Stimulated activated naive CD4-positive, alpha-beta T cell (primary cell): Measurements from ENCODE around the gene UBR2.

Source experiments
- DNase-seq, 6 experiments: peaks; one replicate each; lab custom pipeline; 2025; lab: John Stamatoyannopoulos, UW

The UBR2 gene

GRCh38 chr6:42563697-42564505 is at the start of gene UBR2:
UBR2 (plus strand) TSS chr6:42564029; CDS start chr6:42564320, 291 bp downstream.
- peak; percentile 79 to 94 (median 92) for DNase-seq

GRCh38 chr6:42514745-42515144 is 49.1 kb upstream of the UBR2 start:
- no peak for DNase-seq

GRCh38 chr6:42519779-42520178 is 44.0 kb upstream of the UBR2 start:
- no peak for DNase-seq

GRCh38 chr6:42520786-42521607 is 42.8 kb upstream of the UBR2 start:
- no peak for DNase-seq

GRCh38 chr6:42522036-42522435 is 41.8 kb upstream of the UBR2 start:
- DNase-seq, result no peak

- DNase-seq, result no peak
These were observed 40.7 kb upstream of the UBR2 start for GRCh38 chr6:42522942-42523814.

GRCh38 chr6:42525206-42525605 is 38.6 kb upstream of the UBR2 start:
- DNase-seq, result no peak

GRCh38 chr6:42526616-42527015 is 37.2 kb upstream of the UBR2 start:
- DNase-seq, result no peak

- DNase-seq, result no peak
These were observed 36.6 kb upstream of the UBR2 start for GRCh38 chr6:42527204-42527603.

GRCh38 chr6:42530296-42530695 is 33.5 kb upstream of the UBR2 start:
- no peak for DNase-seq

GRCh38 chr6:42530751-42531150 is 33.1 kb upstream of the UBR2 start:
- DNase-seq, result no peak

- peak in 2 of 6 experiments; percentile 47 to 51 for DNase-seq
These were observed 31.7 kb upstream of the UBR2 start for GRCh38 chr6:42532038-42532669.

- no peak for DNase-seq
These were observed 30.0 kb upstream of the UBR2 start for GRCh38 chr6:42533794-42534193.

GRCh38 chr6:42537536-42537935 is 26.3 kb upstream of the UBR2 start:
- DNase-seq, result no peak

- no peak for DNase-seq
These were observed 24.7 kb upstream of the UBR2 start for GRCh38 chr6:42539135-42539534.

GRCh38 chr6:42545226-42545773 is 18.5 kb upstream of the UBR2 start:
- no peak for DNase-seq

GRCh38 chr6:42547407-42548329 is 16.2 kb upstream of the UBR2 start:
- DNase-seq, result peak; percentile 61 to 89 (median 78)

GRCh38 chr6:42550277-42550676 is 13.6 kb upstream of the UBR2 start:
- no peak for DNase-seq

GRCh38 chr6:42551217-42551616 is 12.6 kb upstream of the UBR2 start:
- no peak for DNase-seq

GRCh38 chr6:42552380-42552779 is 11.4 kb upstream of the UBR2 start:
- no peak for DNase-seq
